ENCODE results near the gene EEFSEC. TPM values are rescaled to one million over a fixed set of nuclear protein-coding genes. Genes with fewer than 3 reads are reported as not detected.

EEFSEC gene
- total RNA-seq, 1 donor from 2014 or later = 22.0 TPM

- Mint-ChIP-seq H3K27ac (peak overlapping the region; percentile 81), H3K9me3 (peaks cover 32% of the 10 kb centered on the region), H3K4me1 (ENCODE audit: low read depth) (peaks cover 19% of the 10 kb centered on the region), H3K36me3 (ENCODE audit: low read depth) (peaks cover 17% of the 10 kb centered on the region), H3K4me3 (ENCODE audit: low read depth) (no peak overlapping the region), H3K27me3 (ENCODE audit: low read depth) (peaks cover 9% of the 10 kb centered on the region)
- intact Hi-C loops (cut with micrococcal nuclease) = no loop called here
- peak; percentile 34 for DNase-seq (ENCODE audit: low spot score)
Observed at GRCh38 chr3:128447561-128448013, 294.3 kb downstream of the EEFSEC start.

- intact Hi-C loops (cut with micrococcal nuclease) = no loop called here
- no peak overlapping the region for H3K4me3 Mint-ChIP-seq (ENCODE audit: low read depth)
- peak overlapping the region; percentile 82 for H3K27ac Mint-ChIP-seq
- peaks cover 32% of the 10 kb centered on the region for H3K9me3 Mint-ChIP-seq
- H3K4me1 Mint-ChIP-seq (ENCODE audit: low read depth) = peaks cover 19% of the 10 kb centered on the region
- DNase-seq (ENCODE audit: low spot score) = no peak
- peaks cover 17% of the 10 kb centered on the region for H3K36me3 Mint-ChIP-seq (ENCODE audit: low read depth)
- H3K27me3 Mint-ChIP-seq (ENCODE audit: low read depth) = peaks cover 6% of the 10 kb centered on the region
Observed at GRCh38 chr3:128448491-128448890, 295.2 kb downstream of the EEFSEC start.

- H3K9me3 Mint-ChIP-seq = peaks cover 32% of the 10 kb centered on the region
- no peak overlapping the region for H3K4me3 Mint-ChIP-seq (ENCODE audit: low read depth)
- peaks cover 19% of the 10 kb centered on the region for H3K4me1 Mint-ChIP-seq (ENCODE audit: low read depth)
- peaks cover 17% of the 10 kb centered on the region for H3K36me3 Mint-ChIP-seq (ENCODE audit: low read depth)
- peak overlapping the region; percentile 82 for H3K27ac Mint-ChIP-seq
- DNase-seq (ENCODE audit: low spot score) = no peak
- intact Hi-C loops (cut with micrococcal nuclease) = no loop called here
- H3K27me3 Mint-ChIP-seq (ENCODE audit: low read depth) = peaks cover 6% of the 10 kb centered on the region
Observed at GRCh38 chr3:128449111-128449638, 295.9 kb downstream of the EEFSEC start.

GRCh38 chr3:128452120-128452519 lies 298.8 kb downstream of the EEFSEC start:
- DNase-seq (ENCODE audit: low spot score) = no peak
- intact Hi-C loops (cut with micrococcal nuclease) = no loop called here

GRCh38 chr3:128452678-128453275 lies 299.5 kb downstream of the EEFSEC start:
- no peak overlapping the region for H3K4me3 Mint-ChIP-seq (ENCODE audit: low read depth)
- H3K27me3 Mint-ChIP-seq (ENCODE audit: low read depth) = peaks cover 27% of the 10 kb centered on the region
- intact Hi-C loops (cut with micrococcal nuclease) = no loop called here
- no peak for DNase-seq (ENCODE audit: low spot score)
- no peak overlapping the region for H3K27ac Mint-ChIP-seq
- H3K4me1 Mint-ChIP-seq (ENCODE audit: low read depth) = peaks cover 8% of the 10 kb centered on the region
- peaks cover 7% of the 10 kb centered on the region for H3K36me3 Mint-ChIP-seq (ENCODE audit: low read depth)
- H3K9me3 Mint-ChIP-seq = peaks cover 10% of the 10 kb centered on the region

More at GRCh38 chr3:128452120-128452519, 298.8 kb downstream of the EEFSEC start:
- peaks cover 15% of the 10 kb centered on the region for H3K4me1 Mint-ChIP-seq (ENCODE audit: low read depth)
- peaks cover 10% of the 10 kb centered on the region for H3K36me3 Mint-ChIP-seq (ENCODE audit: low read depth)
- H3K9me3 Mint-ChIP-seq = peaks cover 16% of the 10 kb centered on the region
- H3K27me3 Mint-ChIP-seq (ENCODE audit: low read depth) = peaks cover 25% of the 10 kb centered on the region
- no peak overlapping the region for H3K4me3 Mint-ChIP-seq (ENCODE audit: low read depth)
- H3K27ac Mint-ChIP-seq = no peak overlapping the region

- Mint-ChIP-seq H3K27ac (no peak overlapping the region), H3K9me3 (peaks cover 5% of the 10 kb centered on the region), H3K27me3 (ENCODE audit: low read depth) (peaks cover 27% of the 10 kb centered on the region), H3K36me3 (ENCODE audit: low read depth) (peaks cover 2% of the 10 kb centered on the region), H3K4me3 (ENCODE audit: low read depth) (no peak overlapping the region), H3K4me1 (ENCODE audit: low read depth) (peaks cover 3% of the 10 kb centered on the region)
- DNase-seq (ENCODE audit: low spot score) = no peak
- intact Hi-C loops (cut with micrococcal nuclease) = no loop called here
Observed at GRCh38 chr3:128453501-128454309, 300.4 kb downstream of the EEFSEC start.

- intact Hi-C loops (cut with micrococcal nuclease) = no loop called here
- Mint-ChIP-seq H3K27me3 (ENCODE audit: low read depth) (peaks cover 27% of the 10 kb centered on the region), H3K27ac (no peak overlapping the region), H3K9me3 (no peaks in the 10 kb centered on the region), H3K4me1 (ENCODE audit: low read depth) (no peaks in the 10 kb centered on the region), H3K4me3 (ENCODE audit: low read depth) (no peak overlapping the region), H3K36me3 (ENCODE audit: low read depth) (no peaks in the 10 kb centered on the region)
- DNase-seq (ENCODE audit: low spot score) = no peak
Observed at GRCh38 chr3:128454310-128454618, 301.0 kb downstream of the EEFSEC start.

- Mint-ChIP-seq H3K9me3 (no peaks in the 10 kb centered on the region), H3K4me3 (ENCODE audit: low read depth) (no peak overlapping the region), H3K36me3 (ENCODE audit: low read depth) (no peaks in the 10 kb centered on the region), H3K27ac (no peak overlapping the region), H3K27me3 (ENCODE audit: low read depth) (peaks cover 27% of the 10 kb centered on the region), H3K4me1 (ENCODE audit: low read depth) (no peaks in the 10 kb centered on the region)
- DNase-seq (ENCODE audit: low spot score) = no peak
- intact Hi-C loops (cut with micrococcal nuclease) = no loop called here
Observed at GRCh38 chr3:128455116-128455515, 301.8 kb downstream of the EEFSEC start.

- no peaks in the 10 kb centered on the region for H3K9me3 Mint-ChIP-seq
- no peak for DNase-seq (ENCODE audit: low spot score)
Observed at GRCh38 chr3:128455786-128456748, 302.8 kb downstream of the EEFSEC start.

GRCh38 chr3:128456776-128457715 lies 303.8 kb downstream of the EEFSEC start:
- H3K4me3 Mint-ChIP-seq (ENCODE audit: low read depth) = no peak overlapping the region
- DNase-seq (ENCODE audit: low spot score) = no peak
- no peaks in the 10 kb centered on the region for H3K36me3 Mint-ChIP-seq (ENCODE audit: low read depth)
- no peak overlapping the region for H3K27ac Mint-ChIP-seq
- intact Hi-C loops (cut with micrococcal nuclease) = no loop called here
- peaks cover 27% of the 10 kb centered on the region for H3K27me3 Mint-ChIP-seq (ENCODE audit: low read depth)
- no peaks in the 10 kb centered on the region for H3K4me1 Mint-ChIP-seq (ENCODE audit: low read depth)
- H3K9me3 Mint-ChIP-seq = no peaks in the 10 kb centered on the region

More at GRCh38 chr3:128455786-128456748, 302.8 kb downstream of the EEFSEC start:
- H3K4me3 Mint-ChIP-seq (ENCODE audit: low read depth) = no peak overlapping the region
- no peak overlapping the region for H3K27ac Mint-ChIP-seq
- intact Hi-C loops (cut with micrococcal nuclease) = no loop called here
- peaks cover 27% of the 10 kb centered on the region for H3K27me3 Mint-ChIP-seq (ENCODE audit: low read depth)
- no peaks in the 10 kb centered on the region for H3K4me1 Mint-ChIP-seq (ENCODE audit: low read depth)
- H3K36me3 Mint-ChIP-seq (ENCODE audit: low read depth) = no peaks in the 10 kb centered on the region

- H3K27ac Mint-ChIP-seq = no peak overlapping the region
Observed at GRCh38 chr3:128457937-128458336, 304.7 kb downstream of the EEFSEC start.

More at GRCh38 chr3:128457937-128458336, 304.7 kb downstream of the EEFSEC start:
- H3K4me1 Mint-ChIP-seq (ENCODE audit: low read depth) = no peaks in the 10 kb centered on the region
- H3K36me3 Mint-ChIP-seq (ENCODE audit: low read depth) = no peaks in the 10 kb centered on the region
- no peak for DNase-seq (ENCODE audit: low spot score)
- no peak overlapping the region for H3K4me3 Mint-ChIP-seq (ENCODE audit: low read depth)
- H3K9me3 Mint-ChIP-seq = no peaks in the 10 kb centered on the region
- H3K27me3 Mint-ChIP-seq (ENCODE audit: low read depth) = peaks cover 26% of the 10 kb centered on the region
- intact Hi-C loops (cut with micrococcal nuclease) = no loop called here
